ENCODE results near the gene RIMS4.

The RIMS4 gene

DNA sequence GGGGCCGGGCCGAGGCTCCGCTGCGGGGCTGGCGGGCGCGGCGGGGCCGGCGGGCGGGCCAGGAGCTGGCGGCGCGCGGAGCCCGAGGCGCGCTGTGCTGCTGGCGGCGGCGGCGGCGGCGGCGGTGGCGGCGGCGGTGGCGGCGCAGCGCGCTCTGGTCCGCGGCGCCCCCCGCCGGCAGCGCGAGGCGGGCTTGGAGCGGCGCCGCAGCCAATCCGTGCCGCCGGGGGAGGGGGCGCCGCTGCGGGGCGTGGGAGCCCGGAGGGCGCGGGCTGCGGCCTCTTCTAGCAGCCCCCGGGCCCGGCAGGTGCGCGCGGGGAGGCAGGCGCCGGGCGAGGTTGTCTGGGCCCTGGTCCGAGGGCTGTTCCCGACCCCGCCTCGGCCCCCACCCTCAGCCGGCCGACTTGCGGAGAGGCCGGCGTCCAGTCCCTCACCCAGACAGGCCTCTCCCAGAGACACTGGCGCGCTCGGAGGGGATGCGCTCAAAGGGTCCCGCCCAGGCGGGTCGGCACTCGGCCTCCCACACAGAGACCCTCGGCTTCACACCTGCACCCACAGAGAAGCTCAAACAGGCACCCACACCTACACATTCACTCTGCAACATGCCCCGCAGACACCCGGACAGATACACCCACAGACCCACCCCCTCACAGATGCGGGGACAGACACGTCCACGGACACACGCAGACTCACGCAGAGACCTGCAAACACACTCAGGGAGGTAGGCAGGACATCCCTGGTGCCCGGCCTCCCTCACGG lies at the start of gene RIMS4:
RIMS4 (minus strand) TSS at position 156 of the 759 bp plus-strand sequence. CDS start 275 bp downstream, outside the sequence.
- TF ChIP-seq, protein P1, sequence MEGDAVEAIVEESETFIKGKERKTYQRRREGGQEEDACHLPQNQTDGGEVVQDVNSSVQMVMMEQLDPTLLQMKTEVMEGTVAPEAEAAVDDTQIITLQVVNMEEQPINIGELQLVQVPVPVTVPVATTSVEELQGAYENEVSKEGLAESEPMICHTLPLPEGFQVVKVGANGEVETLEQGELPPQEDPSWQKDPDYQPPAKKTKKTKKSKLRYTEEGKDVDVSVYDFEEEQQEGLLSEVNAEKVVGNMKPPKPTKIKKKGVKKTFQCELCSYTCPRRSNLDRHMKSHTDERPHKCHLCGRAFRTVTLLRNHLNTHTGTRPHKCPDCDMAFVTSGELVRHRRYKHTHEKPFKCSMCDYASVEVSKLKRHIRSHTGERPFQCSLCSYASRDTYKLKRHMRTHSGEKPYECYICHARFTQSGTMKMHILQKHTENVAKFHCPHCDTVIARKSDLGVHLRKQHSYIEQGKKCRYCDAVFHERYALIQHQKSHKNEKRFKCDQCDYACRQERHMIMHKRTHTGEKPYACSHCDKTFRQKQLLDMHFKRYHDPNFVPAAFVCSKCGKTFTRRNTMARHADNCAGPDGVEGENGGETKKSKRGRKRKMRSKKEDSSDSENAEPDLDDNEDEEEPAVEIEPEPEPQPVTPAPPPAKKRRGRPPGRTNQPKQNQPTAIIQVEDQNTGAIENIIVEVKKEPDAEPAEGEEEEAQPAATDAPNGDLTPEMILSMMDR (IDR thresholded peaks at IDR 0.05; ENCODE audit: control insufficient read depth, insufficient read depth, low read depth, low read length, missing control alignments): no peak
- DNase-seq (ENCODE audit: low read depth): no peak
- no peak within 1 kb of the TSS for H3K4me3 ChIP-seq (ENCODE audit: control insufficient read depth, low read depth, low read length)

DNA sequence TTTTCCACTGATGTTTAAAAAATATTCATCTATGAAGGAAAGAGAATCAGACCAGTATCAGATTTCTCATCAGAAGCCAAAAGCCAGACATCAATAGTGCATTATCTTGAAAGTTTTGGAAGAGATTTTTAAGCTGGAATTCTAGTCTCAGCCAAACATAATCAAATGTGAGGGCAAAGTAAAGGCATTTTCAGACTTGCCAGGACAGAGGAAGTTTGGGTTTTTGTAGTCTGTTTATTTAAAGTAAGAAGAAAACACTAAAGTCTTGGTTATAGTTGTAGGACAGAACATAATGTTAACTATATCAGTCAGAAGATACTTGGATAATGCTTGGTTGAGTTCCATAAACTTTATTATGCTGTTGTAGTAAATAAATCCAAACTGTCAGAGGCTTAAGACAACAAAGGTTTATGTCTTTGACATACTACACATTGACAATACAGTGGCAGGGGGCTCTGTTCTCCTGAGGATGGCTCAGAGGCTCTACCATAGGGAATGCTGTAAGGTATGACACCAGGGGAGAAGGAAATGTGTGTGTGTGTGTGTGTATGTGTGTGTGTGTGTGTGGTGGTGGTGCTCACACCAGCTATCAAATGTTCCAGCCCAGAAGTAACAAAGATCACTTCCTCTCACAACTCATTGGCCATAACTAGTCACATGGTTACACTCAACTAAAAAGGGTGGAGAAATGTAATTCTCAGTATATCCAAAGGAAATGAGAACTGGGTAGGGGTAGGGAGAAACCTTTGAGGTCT lies 48.4 kb upstream of the RIMS4 start:
- TF ChIP-seq, protein P1 (IDR thresholded peaks at IDR 0.05; ENCODE audit: control insufficient read depth, insufficient read depth, low read depth, low read length, missing control alignments): no peak

DNA sequence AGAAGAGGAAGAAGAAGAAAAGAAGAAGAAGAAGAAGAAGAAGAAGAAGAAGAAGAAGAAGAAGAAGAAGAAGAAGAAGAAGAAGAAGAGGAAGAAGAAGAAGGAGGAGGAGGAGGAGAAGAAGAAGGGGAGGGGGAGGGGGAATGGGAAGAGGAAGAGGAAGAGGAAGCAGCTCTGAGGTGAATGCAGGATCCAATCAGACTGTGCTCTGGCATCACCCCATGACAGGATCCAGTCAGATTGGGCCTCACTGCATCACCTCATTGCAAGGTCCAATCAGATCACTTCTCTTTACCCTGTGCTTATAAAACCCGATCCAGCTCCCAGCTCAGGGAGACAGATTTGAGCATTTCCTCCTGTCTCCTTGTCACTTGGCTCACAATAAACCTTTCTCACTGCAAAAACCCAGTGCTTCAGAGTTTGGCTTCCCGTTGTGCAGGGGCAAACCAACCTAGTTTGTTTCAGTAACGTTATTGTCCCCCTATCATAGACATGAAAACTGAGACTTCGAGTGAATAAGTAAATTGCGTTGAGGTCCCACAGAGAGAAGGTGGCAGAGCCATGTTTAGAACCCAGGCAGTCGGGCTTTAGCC lies 46.6 kb upstream of the RIMS4 start:
- TF ChIP-seq, protein P1 (IDR thresholded peaks at IDR 0.05; ENCODE audit: control insufficient read depth, insufficient read depth, low read depth, low read length, missing control alignments): no peak
- no peak overlapping the region for H3K4me3 ChIP-seq (ENCODE audit: control insufficient read depth, low read depth, low read length)
- no peak for DNase-seq (ENCODE audit: low read depth)

More for the DNA sequence above, 48.4 kb upstream of the RIMS4 start:
- DNase-seq (ENCODE audit: low read depth): no peak
- H3K4me3 ChIP-seq (ENCODE audit: control insufficient read depth, low read depth, low read length): no peak overlapping the region

DNA sequence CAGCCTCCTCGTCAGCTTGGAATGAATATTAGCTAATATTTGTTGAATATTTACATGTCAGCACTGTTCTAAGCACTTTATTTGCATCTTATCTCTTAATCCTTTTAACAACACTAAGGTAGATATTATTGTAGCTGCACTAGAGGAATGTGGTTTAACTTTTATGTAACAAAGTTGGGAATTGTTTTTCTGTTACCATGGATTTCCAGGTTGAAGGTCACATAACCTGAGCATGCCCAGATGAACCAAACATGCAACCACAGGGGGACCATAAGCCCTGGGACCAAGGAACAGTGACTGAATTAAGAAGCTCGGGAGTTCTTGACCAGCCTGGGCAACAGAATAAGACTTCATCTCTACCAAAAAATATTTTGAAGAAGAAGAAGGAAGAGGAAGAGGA lies 46.1 kb upstream of the RIMS4 start:
- DNase-seq (ENCODE audit: low read depth): no peak
- H3K4me3 ChIP-seq (ENCODE audit: control insufficient read depth, low read depth, low read length): no peak overlapping the region
- TF ChIP-seq, protein P1 (IDR thresholded peaks at IDR 0.05; ENCODE audit: control insufficient read depth, insufficient read depth, low read depth, low read length, missing control alignments): no peak

DNA sequence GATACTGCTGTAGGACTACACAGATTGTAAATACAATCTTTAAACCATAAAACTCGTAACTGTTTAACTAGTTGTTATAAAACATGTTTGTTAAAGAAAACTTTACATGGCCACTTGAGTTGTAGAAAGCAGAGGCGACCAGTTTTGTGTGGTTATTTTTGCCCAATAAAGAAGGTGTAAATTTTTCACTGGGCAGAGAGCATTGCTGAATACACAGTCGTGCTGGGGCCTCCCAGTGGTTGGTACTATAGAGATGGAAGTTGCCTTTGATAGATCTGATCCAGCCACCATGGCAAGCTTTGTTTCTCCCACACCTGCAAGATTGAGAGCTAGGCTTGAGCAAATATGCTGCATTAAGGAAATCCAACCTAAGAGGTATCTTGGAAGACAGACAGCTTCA lies 41.2 kb upstream of the RIMS4 start:
- TF ChIP-seq, protein P1 (IDR thresholded peaks at IDR 0.05; ENCODE audit: control insufficient read depth, insufficient read depth, low read depth, low read length, missing control alignments): no peak
- H3K4me3 ChIP-seq (ENCODE audit: control insufficient read depth, low read depth, low read length): no peak overlapping the region
- DNase-seq (ENCODE audit: low read depth): no peak

DNA sequence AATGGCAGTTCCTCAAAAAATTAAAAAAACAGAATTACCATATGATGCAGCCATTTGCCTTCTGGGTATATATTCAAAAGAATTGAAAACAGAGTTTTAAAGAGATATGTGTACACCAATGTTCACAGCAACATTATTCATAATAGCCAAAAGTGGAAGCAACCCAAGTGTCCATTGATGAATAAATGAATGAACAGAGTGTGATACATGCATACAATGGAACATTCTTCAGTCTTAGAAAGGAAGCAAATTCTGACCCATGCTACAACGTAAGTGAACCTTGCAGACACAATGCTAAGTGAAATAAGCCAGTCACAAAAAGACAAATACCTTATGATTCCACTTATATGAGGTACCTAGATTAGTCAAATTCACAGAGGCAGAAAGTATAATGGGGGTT lies 40.5 kb upstream of the RIMS4 start:
- TF ChIP-seq, protein P1 (IDR thresholded peaks at IDR 0.05; ENCODE audit: control insufficient read depth, insufficient read depth, low read depth, low read length, missing control alignments): no peak
- DNase-seq (ENCODE audit: low read depth): no peak
- H3K4me3 ChIP-seq (ENCODE audit: control insufficient read depth, low read depth, low read length): no peak overlapping the region
